SK-N-SH treated with all-trans-retinoic acid at 6 μM for 48 hours (cell line): ENCODE data around the gene GOT1.

Source experiments
- CSDC2 ChIP-seq: fragments of 250-450 bp; sonication (Bioruptor Pico); IDR thresholded peaks from 2 replicates; pipeline ENCODE4 v1.5.0; 2020; ENCODE audit warnings: mild to moderate bottlenecking, moderate library complexity
- RARB ChIP-seq: fragments of 250-450 bp; sonication (Bioruptor Pico); IDR thresholded peaks from 2 replicates; pipeline ENCODE4 v1.8.0; 2021; ENCODE audit warnings: mild to moderate bottlenecking, moderate library complexity

GRCh38 chr10:99365311-99365710 lies 65.1 kb downstream of the GOT1 start:
- TF ChIP-seq RARB (CRISPR knock-in tag) = no peak
- TF ChIP-seq CSDC2 (CRISPR knock-in tag) = no peak
